HEK293T (cell line): Measurements from ENCODE around the gene SIPA1L3.

Experiments used
- BHLHE40 ChIP-seq: fragments of 450-650 bp; IDR thresholded peaks from 2 replicates; pipeline ENCODE4 v1.6.1; 2016; ENCODE audit warnings: mild to moderate bottlenecking, moderate library complexity, borderline replicate concordance
- CTBP1 ChIP-seq: fragments of 450-650 bp; IDR thresholded peaks from 2 replicates; pipeline ENCODE4 v1.6.1; 2016; ENCODE audit warnings: borderline replicate concordance
- ELF4 ChIP-seq: fragments of 450-650 bp; IDR thresholded peaks from 2 replicates; pipeline ENCODE4 v1.6.1; 2017; ENCODE audit warnings: antibody characterized with exemption
- SP1 ChIP-seq: fragments of 450-650 bp; IDR thresholded peaks from 2 replicates; pipeline ENCODE4 v1.6.1; 2017
- SUZ12 ChIP-seq: fragments of 450-650 bp; IDR thresholded peaks from 2 replicates; pipeline ENCODE4 v1.6.1; 2016; ENCODE audit warnings: mild to moderate bottlenecking
- TARDBP ChIP-seq: fragments of 450-650 bp; IDR thresholded peaks from 2 replicates; pipeline ENCODE4 v1.6.1; 2016
- ZNF384 ChIP-seq: fragments of 450-650 bp; IDR thresholded peaks from 2 replicates; pipeline ENCODE4 v1.6.1; 2016
- TF ChIP-seq, protein P1 (sequence below): fragments of 450-650 bp; IDR thresholded peaks from 2 replicates; pipeline ENCODE4 v1.6.1; 2016

DNA sequence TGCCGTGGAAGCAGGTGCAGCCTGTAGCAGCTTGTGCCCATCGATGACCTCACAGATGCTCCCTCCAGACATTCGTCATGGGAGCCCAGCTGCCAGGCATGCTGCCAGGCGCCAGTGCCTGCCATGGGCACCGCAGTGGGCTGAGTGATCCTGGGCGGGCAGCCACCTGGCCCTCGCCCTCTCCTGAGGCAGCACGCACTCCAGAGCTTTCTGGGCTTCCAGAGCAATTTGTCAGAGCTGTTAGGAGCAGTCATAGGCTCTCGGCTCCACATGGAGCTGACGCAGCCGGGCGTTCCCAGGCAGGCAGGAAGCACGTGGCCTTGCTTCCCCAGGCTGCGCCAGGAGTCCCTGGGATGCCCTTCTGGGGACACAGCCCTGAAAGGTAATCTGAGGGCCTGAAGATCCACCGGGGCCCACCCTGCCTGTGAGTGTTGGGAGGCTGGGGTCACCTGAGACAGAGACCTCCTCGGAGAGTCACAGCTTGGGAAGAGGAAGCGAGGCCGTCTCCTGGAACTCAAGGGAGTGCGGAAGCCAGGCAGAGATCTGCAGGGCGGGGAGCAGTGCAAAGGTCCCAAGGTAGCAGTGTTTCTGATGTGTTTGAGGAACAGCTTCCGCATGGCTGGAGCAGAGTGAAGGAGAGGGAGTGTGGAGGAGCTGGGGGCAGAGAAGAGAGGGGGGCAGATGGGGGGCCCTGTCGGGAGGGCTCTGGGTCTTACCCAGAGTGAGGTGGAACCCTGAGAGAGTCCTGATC lies 266.5 kb downstream of the SIPA1L3 start:
- TF ChIP-seq CTBP1 (no peak), SP1 (no peak), ZNF384 (no peak), ELF4 (no peak), TARDBP (no peak), SUZ12 (no peak), BHLHE40 (no peak)
- TF ChIP-seq, protein P1, sequence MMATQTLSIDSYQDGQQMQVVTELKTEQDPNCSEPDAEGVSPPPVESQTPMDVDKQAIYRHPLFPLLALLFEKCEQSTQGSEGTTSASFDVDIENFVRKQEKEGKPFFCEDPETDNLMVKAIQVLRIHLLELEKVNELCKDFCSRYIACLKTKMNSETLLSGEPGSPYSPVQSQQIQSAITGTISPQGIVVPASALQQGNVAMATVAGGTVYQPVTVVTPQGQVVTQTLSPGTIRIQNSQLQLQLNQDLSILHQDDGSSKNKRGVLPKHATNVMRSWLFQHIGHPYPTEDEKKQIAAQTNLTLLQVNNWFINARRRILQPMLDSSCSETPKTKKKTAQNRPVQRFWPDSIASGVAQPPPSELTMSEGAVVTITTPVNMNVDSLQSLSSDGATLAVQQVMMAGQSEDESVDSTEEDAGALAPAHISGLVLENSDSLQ: no peak
